ENCODE measurements around the gene CPED1. TPM values are rescaled to one million over a fixed set of nuclear protein-coding genes. Genes with fewer than 3 reads are reported as not detected.
"Not testable (repeated sequence)": the region's sequence is repeated elsewhere in the genome, so short reads cannot be mapped to it uniquely, and the experiment has no call there.

The CPED1 gene
- total RNA-seq, 1 donor from 2014 or later, result 0.26 TPM

GRCh38 chr7:121071132-121071531 is 82.6 kb downstream of the CPED1 start:
- H3K4me3 ChIP-seq (ENCODE audit: low read depth, low read length), result no peak overlapping the region
- no peaks in the 10 kb centered on the region for H3K36me3 ChIP-seq (ENCODE audit: control insufficient read depth, insufficient read depth, low read length)
- FAIRE-seq (no peak), DNase-seq (ENCODE audit: low read depth) (no peak)
- H3K27me3 ChIP-seq (ENCODE audit: control insufficient read depth, insufficient read depth, low read length), result no peaks in the 10 kb centered on the region
- TF ChIP-seq CTCF (IDR thresholded peaks at IDR 0.05; ENCODE audit: insufficient read depth, low read length, severe bottlenecking), result no peak

GRCh38 chr7:121071662-121072061 is 83.2 kb downstream of the CPED1 start:
- Histone ChIP-seq H3K36me3 (ENCODE audit: control insufficient read depth, insufficient read depth, low read length) (no peaks in the 10 kb centered on the region), H3K4me3 (ENCODE audit: low read depth, low read length) (no peak overlapping the region), H3K27me3 (ENCODE audit: control insufficient read depth, insufficient read depth, low read length) (no peaks in the 10 kb centered on the region)
- no peak for FAIRE-seq
- TF ChIP-seq CTCF (IDR thresholded peaks at IDR 0.05; ENCODE audit: insufficient read depth, low read length, severe bottlenecking), result no peak
- no peak for DNase-seq (ENCODE audit: low read depth)

- no peaks in the 10 kb centered on the region for H3K27me3 ChIP-seq (ENCODE audit: control insufficient read depth, insufficient read depth, low read length)
- no peak for TF ChIP-seq CTCF (IDR thresholded peaks at IDR 0.05; ENCODE audit: insufficient read depth, low read length, severe bottlenecking)
- FAIRE-seq, result no peak
Measured at GRCh38 chr7:121072826-121073225, 84.3 kb downstream of the CPED1 start.

GRCh38 chr7:121073463-121074099 is 85.1 kb downstream of the CPED1 start:
- Histone ChIP-seq H3K4me3 (ENCODE audit: low read depth, low read length) (no peak overlapping the region), H3K36me3 (ENCODE audit: control insufficient read depth, insufficient read depth, low read length) (no peaks in the 10 kb centered on the region), H3K27me3 (ENCODE audit: control insufficient read depth, insufficient read depth, low read length) (no peaks in the 10 kb centered on the region)
- DNase-seq (ENCODE audit: low read depth) (no peak), FAIRE-seq (no peak)
- no peak for TF ChIP-seq CTCF (IDR thresholded peaks at IDR 0.05; ENCODE audit: insufficient read depth, low read length, severe bottlenecking)

More at GRCh38 chr7:121072826-121073225, 84.3 kb downstream of the CPED1 start:
- DNase-seq (ENCODE audit: low read depth), result no peak
- Histone ChIP-seq H3K36me3 (ENCODE audit: control insufficient read depth, insufficient read depth, low read length) (no peaks in the 10 kb centered on the region), H3K4me3 (ENCODE audit: low read depth, low read length) (no peak overlapping the region)

- DNase-seq (ENCODE audit: low read depth); H3K27me3 ChIP-seq (ENCODE audit: control insufficient read depth, insufficient read depth, low read length); FAIRE-seq; H3K4me3 ChIP-seq (ENCODE audit: low read depth, low read length); H3K36me3 ChIP-seq (ENCODE audit: control insufficient read depth, insufficient read depth, low read length): not testable (repeated sequence)
Measured at GRCh38 chr7:121075424-121075841, 86.9 kb downstream of the CPED1 start.

- H3K36me3 ChIP-seq (ENCODE audit: control insufficient read depth, insufficient read depth, low read length), result no peaks in the 10 kb centered on the region
- DNase-seq (ENCODE audit: low read depth), result no peak
- H3K4me3 ChIP-seq (ENCODE audit: low read depth, low read length), result no peak overlapping the region
- no peak for FAIRE-seq
- TF ChIP-seq CTCF (IDR thresholded peaks at IDR 0.05; ENCODE audit: insufficient read depth, low read length, severe bottlenecking), result no peak
- H3K27me3 ChIP-seq (ENCODE audit: control insufficient read depth, insufficient read depth, low read length), result no peaks in the 10 kb centered on the region
Measured at GRCh38 chr7:121075952-121076349, 87.4 kb downstream of the CPED1 start.
